Measurements from ENCODE around the gene GJB5.
"Not testable (repeated sequence)": the region's sequence is repeated elsewhere in the genome, so short reads cannot be mapped to it uniquely, and the experiment has no call there.

The GJB5 gene

GRCh38 chr1:34770891-34771504 is 16.2 kb downstream of the GJB5 start:
- Histone ChIP-seq H3K27me3 (ENCODE audit: insufficient read depth, low read length) (peaks cover 6% of the 10 kb centered on the region), H3K4me3 (ENCODE audit: low read length) (no peak overlapping the region), H3K4me1 (ENCODE audit: insufficient read depth, low read length) (no peaks in the 10 kb centered on the region), H3K9me3 (ENCODE audit: low read length) (no peaks in the 10 kb centered on the region), H3K36me3 (ENCODE audit: insufficient read depth, low read length) (no peaks in the 10 kb centered on the region), H2AFZ (ENCODE audit: low read depth, low read length) (no peak overlapping the region)

GRCh38 chr1:34771573-34772371 is 16.9 kb downstream of the GJB5 start:
- peaks cover 6% of the 10 kb centered on the region for H3K27me3 ChIP-seq (ENCODE audit: insufficient read depth, low read length)
- H3K9me3 ChIP-seq (ENCODE audit: low read length), result no peaks in the 10 kb centered on the region
- H3K4me1 ChIP-seq (ENCODE audit: insufficient read depth, low read length), result no peaks in the 10 kb centered on the region
- H3K4me3 ChIP-seq (ENCODE audit: low read length), result no peak overlapping the region
- no peak overlapping the region for H2AFZ ChIP-seq (ENCODE audit: low read depth, low read length)
- H3K36me3 ChIP-seq (ENCODE audit: insufficient read depth, low read length), result no peaks in the 10 kb centered on the region

GRCh38 chr1:34773114-34773513 is 18.3 kb downstream of the GJB5 start:
- not testable (repeated sequence) for H3K36me3 ChIP-seq (ENCODE audit: insufficient read depth, low read length); H3K9me3 ChIP-seq (ENCODE audit: low read length); H3K27me3 ChIP-seq (ENCODE audit: insufficient read depth, low read length); H3K4me1 ChIP-seq (ENCODE audit: insufficient read depth, low read length); H2AFZ ChIP-seq (ENCODE audit: low read depth, low read length); H3K4me3 ChIP-seq (ENCODE audit: low read length)

- H3K4me3 ChIP-seq (ENCODE audit: low read length), result no peak overlapping the region
- H3K4me1 ChIP-seq (ENCODE audit: insufficient read depth, low read length), result no peaks in the 10 kb centered on the region
- H2AFZ ChIP-seq (ENCODE audit: low read depth, low read length), result no peak overlapping the region
- no peaks in the 10 kb centered on the region for H3K36me3 ChIP-seq (ENCODE audit: insufficient read depth, low read length)
- H3K27me3 ChIP-seq (ENCODE audit: insufficient read depth, low read length), result peaks cover 22% of the 10 kb centered on the region
- H3K9me3 ChIP-seq (ENCODE audit: low read length), result no peaks in the 10 kb centered on the region
These were observed 20.1 kb downstream of the GJB5 start for GRCh38 chr1:34774957-34775356.

- Histone ChIP-seq H3K4me3 (ENCODE audit: low read length) (no peak overlapping the region), H2AFZ (ENCODE audit: low read depth, low read length) (no peak overlapping the region), H3K4me1 (ENCODE audit: insufficient read depth, low read length) (no peaks in the 10 kb centered on the region), H3K36me3 (ENCODE audit: insufficient read depth, low read length) (no peaks in the 10 kb centered on the region), H3K27me3 (ENCODE audit: insufficient read depth, low read length) (peaks cover 35% of the 10 kb centered on the region), H3K9me3 (ENCODE audit: low read length) (no peaks in the 10 kb centered on the region)
These were observed 22.1 kb downstream of the GJB5 start for GRCh38 chr1:34776911-34777310.

GRCh38 chr1:34777519-34778321 is 22.9 kb downstream of the GJB5 start:
- no peak overlapping the region for H3K4me3 ChIP-seq (ENCODE audit: low read length)
- peaks cover 43% of the 10 kb centered on the region for H3K27me3 ChIP-seq (ENCODE audit: insufficient read depth, low read length)
- H2AFZ ChIP-seq (ENCODE audit: low read depth, low read length), result no peak overlapping the region
- H3K36me3 ChIP-seq (ENCODE audit: insufficient read depth, low read length), result no peaks in the 10 kb centered on the region
- no peaks in the 10 kb centered on the region for H3K9me3 ChIP-seq (ENCODE audit: low read length)
- no peaks in the 10 kb centered on the region for H3K4me1 ChIP-seq (ENCODE audit: insufficient read depth, low read length)

GRCh38 chr1:34778381-34778780 is 23.5 kb downstream of the GJB5 start:
- no peak overlapping the region for H2AFZ ChIP-seq (ENCODE audit: low read depth, low read length)

GRCh38 chr1:34779005-34779404 is 24.2 kb downstream of the GJB5 start:
- Histone ChIP-seq H3K36me3 (ENCODE audit: insufficient read depth, low read length) (no peaks in the 10 kb centered on the region), H3K9me3 (ENCODE audit: low read length) (no peaks in the 10 kb centered on the region), H3K4me1 (ENCODE audit: insufficient read depth, low read length) (no peaks in the 10 kb centered on the region), H3K4me3 (ENCODE audit: low read length) (no peak overlapping the region), H3K27me3 (ENCODE audit: insufficient read depth, low read length) (peaks cover 52% of the 10 kb centered on the region), H2AFZ (ENCODE audit: low read depth, low read length) (no peak overlapping the region)

More at GRCh38 chr1:34778381-34778780, 23.5 kb downstream of the GJB5 start:
- Histone ChIP-seq H3K4me1 (ENCODE audit: insufficient read depth, low read length) (no peaks in the 10 kb centered on the region), H3K4me3 (ENCODE audit: low read length) (no peak overlapping the region), H3K27me3 (ENCODE audit: insufficient read depth, low read length) (peaks cover 50% of the 10 kb centered on the region), H3K9me3 (ENCODE audit: low read length) (no peaks in the 10 kb centered on the region), H3K36me3 (ENCODE audit: insufficient read depth, low read length) (no peaks in the 10 kb centered on the region)

GRCh38 chr1:34779526-34779925 is 24.7 kb downstream of the GJB5 start:
- Histone ChIP-seq H3K36me3 (ENCODE audit: insufficient read depth, low read length) (no peaks in the 10 kb centered on the region), H3K4me1 (ENCODE audit: insufficient read depth, low read length) (no peaks in the 10 kb centered on the region), H3K4me3 (ENCODE audit: low read length) (no peak overlapping the region), H2AFZ (ENCODE audit: low read depth, low read length) (no peak overlapping the region), H3K27me3 (ENCODE audit: insufficient read depth, low read length) (peaks cover 52% of the 10 kb centered on the region), H3K9me3 (ENCODE audit: low read length) (no peaks in the 10 kb centered on the region)

- Histone ChIP-seq H2AFZ (ENCODE audit: low read depth, low read length) (no peak overlapping the region), H3K4me3 (ENCODE audit: low read length) (no peak overlapping the region), H3K36me3 (ENCODE audit: insufficient read depth, low read length) (no peaks in the 10 kb centered on the region), H3K9me3 (ENCODE audit: low read length) (no peaks in the 10 kb centered on the region), H3K4me1 (ENCODE audit: insufficient read depth, low read length) (no peaks in the 10 kb centered on the region), H3K27me3 (ENCODE audit: insufficient read depth, low read length) (peaks cover 52% of the 10 kb centered on the region)
These were observed 25.1 kb downstream of the GJB5 start for GRCh38 chr1:34779962-34780361.

- Histone ChIP-seq H3K4me1 (ENCODE audit: insufficient read depth, low read length) (no peaks in the 10 kb centered on the region), H2AFZ (ENCODE audit: low read depth, low read length) (no peak overlapping the region), H3K4me3 (ENCODE audit: low read length) (no peak overlapping the region), H3K9me3 (ENCODE audit: low read length) (no peaks in the 10 kb centered on the region), H3K27me3 (ENCODE audit: insufficient read depth, low read length) (peaks cover 52% of the 10 kb centered on the region), H3K36me3 (ENCODE audit: insufficient read depth, low read length) (no peaks in the 10 kb centered on the region)
These were observed 25.7 kb downstream of the GJB5 start for GRCh38 chr1:34780528-34780927.

- H3K4me3 ChIP-seq (ENCODE audit: low read length), result no peak within 1 kb of the TSS
These were observed 26.4 kb downstream of the GJB5 start, which contains the start of gene GJB3 for GRCh38 chr1:34781071-34781843. Gene GJB3 (plus strand): TSS chr1:34781214. CDS start chr1:34784763, 3,549 bp downstream.

More at GRCh38 chr1:34781071-34781843, 26.4 kb downstream of the GJB5 start, which contains the start of gene GJB3:
- Histone ChIP-seq H3K4me1 (ENCODE audit: insufficient read depth, low read length) (no peaks in the 10 kb centered on the region), H2AFZ (ENCODE audit: low read depth, low read length) (no peak within 1 kb of the TSS), H3K9me3 (ENCODE audit: low read length) (no peaks in the 10 kb centered on the region), H3K36me3 (ENCODE audit: insufficient read depth, low read length) (no peaks in the 10 kb centered on the region), H3K27me3 (ENCODE audit: insufficient read depth, low read length) (peaks cover 52% of the 10 kb centered on the region)

All from neuron (in vitro differentiated cells).